HEK293 (cell line): ENCODE measurements around the gene IRS2.

Experiments
- CTCF ChIA-PET: fragments of 350-600 bp; formaldehyde crosslinking; extraction: SDS; loops from one replicate; lab custom pipeline; 2021; ENCODE audit warnings: antibody characterized with exemption; lab: Yijun Ruan, JAX
- POLR2A ChIA-PET: fragments of 300-600 bp; formaldehyde crosslinking; extraction: SDS; loops from one replicate; lab custom pipeline; 2020; ENCODE audit warnings: antibody characterized with exemption, inconsistent platforms; lab: Yijun Ruan, JAX
- H3K27ac ChIP-seq: fragments of 200-500 bp; sonication (Bioruptor generic); 2 replicates; pipeline ENCODE4 v1.5.1; 2014; ENCODE audit warnings: low read depth, low read length, control low read depth, inconsistent platforms; ENCODE audit errors: extremely low read depth
- H3K36me3 ChIP-seq, 2 experiments: fragments of 200-500 bp in 1 of 2; sonication (Bioruptor generic) in 1 of 2; 1 replicate in 1 of 2; 2 replicates in 1 of 2; pipeline ENCODE4 v1.5.1; 2014 to 2017; ENCODE audit warnings: inconsistent platforms in 2 of 2, low read length in 2 of 2; ENCODE audit not compliant: control insufficient read depth in 2 of 2, insufficient read depth in 1 of 2
- H3K4me1 ChIP-seq: fragments of 200-500 bp; sonication (Bioruptor generic); 2 replicates; pipeline ENCODE4 v1.5.1; 2014; ENCODE audit warnings: mild to moderate bottlenecking, low read length, inconsistent platforms; ENCODE audit not compliant: control insufficient read depth, insufficient read depth
- H3K4me3 ChIP-seq: 2 replicates; pipeline ENCODE4 v1.5.1; 2011; ENCODE audit warnings: low read depth, mild to moderate bottlenecking, control low read depth, low read length, moderate library complexity
- H3K9me3 ChIP-seq: fragments of 200-500 bp; sonication (Bioruptor generic); 2 replicates; pipeline ENCODE4 v1.5.1; 2014; ENCODE audit warnings: low read depth, low read length, inconsistent platforms; ENCODE audit not compliant: control insufficient read depth, insufficient read depth
- BCL11A ChIP-seq: fragments of 450-650 bp; formaldehyde crosslinking; IDR thresholded peaks from 2 replicates; pipeline ENCODE4 v1.5.1; 2016; ENCODE audit warnings: low read depth, missing biosample characterization, missing genetic modification characterization
- FEZF1 ChIP-seq: fragments of 450-650 bp; formaldehyde crosslinking; IDR thresholded peaks from 2 replicates; pipeline ENCODE4 v1.5.1; 2016; ENCODE audit warnings: missing biosample characterization, missing genetic modification characterization
- GLIS2 ChIP-seq: fragments of 450-650 bp; formaldehyde crosslinking; IDR thresholded peaks from 2 replicates; pipeline ENCODE4 v1.5.1; 2016; ENCODE audit warnings: missing biosample characterization, missing genetic modification characterization
- HOXA7 ChIP-seq: sonication (generic); formaldehyde crosslinking; IDR thresholded peaks from 2 replicates; pipeline ENCODE4 v1.8.1; 2022; ENCODE audit warnings: missing genetic modification reagents, borderline replicate concordance
- SCRT2 ChIP-seq: fragments of 450-650 bp; formaldehyde crosslinking; IDR thresholded peaks from 2 replicates; pipeline ENCODE4 v1.5.1; 2016; ENCODE audit warnings: missing biosample characterization, missing genetic modification characterization
- SP3 ChIP-seq: fragments of 450-650 bp; formaldehyde crosslinking; IDR thresholded peaks from 2 replicates; pipeline ENCODE4 v1.5.1; 2016; ENCODE audit warnings: missing biosample characterization, missing genetic modification characterization
- ZBTB20 ChIP-seq: fragments of 450-650 bp; formaldehyde crosslinking; IDR thresholded peaks from 2 replicates; pipeline ENCODE4 v1.5.1; 2016; ENCODE audit warnings: missing biosample characterization, missing genetic modification characterization
- ZBTB7A ChIP-seq: fragments of 450-650 bp; formaldehyde crosslinking; IDR thresholded peaks from 2 replicates; pipeline ENCODE4 v1.5.1; 2016; ENCODE audit warnings: low read depth, missing biosample characterization, missing genetic modification characterization
- ZNF112 ChIP-seq: fragments of 450-650 bp; formaldehyde crosslinking; IDR thresholded peaks from 2 replicates; pipeline ENCODE4 v1.5.0; 2017; ENCODE audit warnings: missing biosample characterization, missing genetic modification characterization
- ZNF132 ChIP-seq: fragments of 450-650 bp; formaldehyde crosslinking; IDR thresholded peaks from 2 replicates; pipeline ENCODE4 v1.5.1; 2017; ENCODE audit warnings: missing biosample characterization, missing genetic modification characterization, borderline replicate concordance
- ZNF350 ChIP-seq: fragments of 450-650 bp; formaldehyde crosslinking; IDR thresholded peaks from 2 replicates; pipeline ENCODE4 v1.5.0; 2017; ENCODE audit warnings: missing biosample characterization, mild to moderate bottlenecking, missing genetic modification characterization
- ZNF423 ChIP-seq: fragments of 450-650 bp; formaldehyde crosslinking; IDR thresholded peaks from 2 replicates; pipeline ENCODE4 v1.5.1; 2016; ENCODE audit warnings: missing biosample characterization, missing genetic modification characterization
- ZNF514 ChIP-seq: fragments of 450-650 bp; formaldehyde crosslinking; IDR thresholded peaks from 2 replicates; pipeline ENCODE4 v1.5.1; 2016; ENCODE audit warnings: missing biosample characterization, missing genetic modification characterization
- ZNF530 ChIP-seq: fragments of 450-650 bp; formaldehyde crosslinking; IDR thresholded peaks from 2 replicates; pipeline ENCODE4 v1.5.1; 2016; ENCODE audit warnings: low read depth, missing biosample characterization, missing genetic modification characterization
- ZNF548 ChIP-seq: fragments of 450-650 bp; formaldehyde crosslinking; IDR thresholded peaks from 2 replicates; pipeline ENCODE4 v1.5.1; 2016; ENCODE audit warnings: missing biosample characterization, missing genetic modification characterization
- ZNF600 ChIP-seq: fragments of 450-650 bp; formaldehyde crosslinking; IDR thresholded peaks from 2 replicates; pipeline ENCODE4 v1.5.1; 2016; ENCODE audit warnings: missing biosample characterization, missing genetic modification characterization
- ZNF777 ChIP-seq: fragments of 450-650 bp; formaldehyde crosslinking; IDR thresholded peaks from 2 replicates; pipeline ENCODE4 v1.5.1; 2017; ENCODE audit warnings: missing biosample characterization, missing genetic modification characterization, borderline replicate concordance
- ZSCAN30 ChIP-seq: fragments of 450-650 bp; IDR thresholded peaks from 2 replicates; pipeline ENCODE4 v1.5.1; 2018; ENCODE audit warnings: missing biosample characterization, mild to moderate bottlenecking, missing genetic modification characterization, moderate library complexity
- TF ChIP-seq, protein P1 (sequence below): fragments of 450-650 bp; formaldehyde crosslinking; IDR thresholded peaks from 2 replicates; pipeline ENCODE4 v1.5.1; 2016; ENCODE audit warnings: missing biosample characterization, missing genetic modification characterization
- TF ChIP-seq, protein P2 (sequence below): fragments of 450-650 bp; formaldehyde crosslinking; IDR thresholded peaks from 2 replicates; pipeline ENCODE4 v1.5.1; 2016; ENCODE audit warnings: missing biosample characterization, missing genetic modification characterization
- TF ChIP-seq, protein P3 (sequence below): fragments of 450-650 bp; IDR thresholded peaks from 2 replicates; pipeline ENCODE4 v1.5.1; 2018; ENCODE audit warnings: missing biosample characterization, mild to moderate bottlenecking, missing genetic modification characterization
- TF ChIP-seq, protein P4 (sequence below): fragments of 450-650 bp; formaldehyde crosslinking; IDR thresholded peaks from 2 replicates; pipeline ENCODE4 v1.5.1; 2016; ENCODE audit warnings: missing biosample characterization, missing genetic modification characterization, borderline replicate concordance

Gene IRS2

DNA sequence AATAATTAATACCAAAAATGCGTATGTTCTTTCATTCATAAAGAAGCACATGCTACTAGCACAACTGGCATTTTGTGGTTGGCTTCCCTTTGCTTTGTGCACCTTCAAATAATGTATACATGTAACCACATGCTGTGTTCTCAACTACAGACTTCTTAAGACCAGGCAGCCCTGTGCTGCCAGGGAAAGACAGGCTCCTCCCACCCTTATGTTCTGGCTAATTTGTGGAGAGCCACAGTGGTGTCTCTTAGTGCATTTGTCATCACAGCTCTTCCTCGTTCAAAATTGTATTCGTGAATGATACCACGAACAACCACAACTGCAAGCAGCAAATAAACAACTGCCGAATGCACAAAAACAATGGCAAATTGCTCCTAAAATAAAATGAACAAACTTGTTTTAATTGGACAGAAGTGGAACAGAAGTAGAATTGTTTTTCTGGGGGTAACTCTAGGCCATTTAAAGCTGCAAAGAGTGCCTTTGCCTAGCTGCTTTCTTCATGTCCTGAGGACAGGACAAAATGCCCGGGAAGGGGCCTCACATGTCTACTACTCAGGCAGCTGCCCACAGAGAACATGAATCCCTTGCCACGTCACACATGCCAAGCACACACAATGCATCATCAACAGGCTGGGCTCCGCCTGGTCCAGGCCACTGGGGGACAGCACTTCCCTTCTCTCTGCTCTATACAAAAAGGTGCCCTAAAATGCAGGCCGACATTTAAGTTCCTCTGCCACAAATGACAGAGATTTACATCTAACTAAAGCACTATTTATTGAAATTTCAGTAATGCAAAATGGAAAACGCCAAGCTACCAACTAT is 21.7 kb downstream of the IRS2 start:
- no peak overlapping the region for H3K4me3 ChIP-seq
- TF ChIP-seq SCRT2 (tag by site-specific recombination) (peak; percentile 46), ZBTB7A (tag by site-specific recombination) (no peak)
- TF ChIP-seq, all 188 proteins: peak for 1
- Histone ChIP-seq H3K4me1 (peaks cover 5% of the 10 kb centered on the region; the same call in 1 of the 2 replicates), H3K27ac (no peak overlapping the region), H3K9me3 (no peaks in the 10 kb centered on the region), H3K36me3 (peaks cover 0 to 15% of the 10 kb centered on the region in 2 experiments; a peak in 1 of 3 replicates)
- ChIA-PET CTCF (no interaction called here), POLR2A (no interaction called here)

DNA sequence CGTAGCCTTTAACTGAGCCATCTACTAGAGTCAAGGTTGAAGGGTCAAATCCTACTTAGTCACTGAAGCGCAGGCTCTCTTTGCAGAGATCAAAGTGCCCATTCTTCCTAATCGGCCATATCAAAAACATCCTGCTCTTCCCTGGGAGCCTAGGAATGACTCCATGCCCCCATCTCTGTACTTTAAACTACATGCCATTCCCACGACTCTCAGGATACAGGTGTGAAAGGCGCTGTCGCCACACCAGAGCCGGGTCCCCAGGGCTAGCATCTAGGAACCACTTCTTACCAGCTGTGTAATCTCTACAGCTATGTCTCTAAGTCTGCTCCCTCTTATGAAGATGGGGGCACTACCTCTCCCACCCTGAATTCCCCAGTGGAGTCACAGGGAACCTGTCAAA is 22.3 kb downstream of the IRS2 start:
- POLR2A ChIA-PET = no interaction called here
- no peak for TF ChIP-seq FEZF1 (tag by site-specific recombination)
- TF ChIP-seq ZBTB20 (tag by site-specific recombination) = no peak
- no peak for TF ChIP-seq ZNF548 (tag by site-specific recombination)
- TF ChIP-seq SP3 (tag by site-specific recombination) = no peak
- no peak for TF ChIP-seq ZNF350 (tag by site-specific recombination)
- TF ChIP-seq, protein P1, sequence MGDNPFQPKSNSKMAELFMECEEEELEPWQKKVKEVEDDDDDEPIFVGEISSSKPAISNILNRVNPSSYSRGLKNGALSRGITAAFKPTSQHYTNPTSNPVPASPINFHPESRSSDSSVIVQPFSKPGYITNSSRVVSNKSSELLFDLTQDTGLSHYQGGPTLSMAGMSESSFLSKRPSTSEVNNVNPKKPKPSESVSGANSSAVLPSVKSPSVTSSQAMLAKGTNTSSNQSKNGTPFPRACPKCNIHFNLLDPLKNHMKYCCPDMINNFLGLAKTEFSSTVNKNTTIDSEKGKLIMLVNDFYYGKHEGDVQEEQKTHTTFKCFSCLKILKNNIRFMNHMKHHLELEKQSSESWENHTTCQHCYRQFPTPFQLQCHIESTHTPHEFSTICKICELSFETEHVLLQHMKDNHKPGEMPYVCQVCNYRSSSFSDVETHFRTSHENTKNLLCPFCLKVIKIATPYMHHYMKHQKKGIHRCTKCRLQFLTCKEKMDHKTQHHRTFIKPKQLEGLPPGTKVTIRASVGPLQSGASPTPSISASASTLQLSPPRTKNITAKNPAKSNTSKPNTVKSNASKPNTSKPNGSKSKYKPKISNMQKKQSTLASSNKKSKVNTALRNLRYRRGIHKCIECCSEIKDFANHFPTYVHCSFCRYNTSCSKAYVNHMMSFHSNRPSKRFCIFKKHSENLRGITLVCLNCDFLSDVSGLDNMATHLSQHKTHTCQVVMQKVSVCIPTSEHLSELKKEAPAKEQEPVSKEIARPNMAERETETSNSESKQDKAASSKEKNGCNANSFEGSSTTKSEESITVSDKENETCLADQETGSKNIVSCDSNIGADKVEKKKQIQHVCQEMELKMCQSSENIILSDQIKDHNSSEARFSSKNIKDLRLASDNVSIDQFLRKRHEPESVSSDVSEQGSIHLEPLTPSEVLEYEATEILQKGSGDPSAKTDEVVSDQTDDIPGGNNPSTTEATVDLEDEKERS = no peak
- TF ChIP-seq, protein P2, sequence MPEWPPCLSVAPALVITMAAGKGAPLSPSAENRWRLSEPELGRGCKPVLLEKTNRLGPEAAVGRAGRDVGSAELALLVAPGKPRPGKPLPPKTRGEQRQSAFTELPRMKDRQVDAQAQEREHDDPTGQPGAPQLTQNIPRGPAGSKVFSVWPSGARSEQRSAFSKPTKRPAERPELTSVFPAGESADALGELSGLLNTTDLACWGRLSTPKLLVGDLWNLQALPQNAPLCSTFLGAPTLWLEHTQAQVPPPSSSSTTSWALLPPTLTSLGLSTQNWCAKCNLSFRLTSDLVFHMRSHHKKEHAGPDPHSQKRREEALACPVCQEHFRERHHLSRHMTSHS (tag by site-specific recombination) = no peak
- TF ChIP-seq, all 188 proteins: peak for 0
- Histone ChIP-seq H3K4me3 (no peak overlapping the region), H3K4me1 (peaks cover 5% of the 10 kb centered on the region; the same call in 1 of the 2 replicates), H3K27ac (no peak overlapping the region), H3K9me3 (no peaks in the 10 kb centered on the region), H3K36me3 (peaks cover 0 to 12% of the 10 kb centered on the region in 2 experiments; a peak in 1 of 3 replicates)
- CTCF ChIA-PET = no interaction called here

DNA sequence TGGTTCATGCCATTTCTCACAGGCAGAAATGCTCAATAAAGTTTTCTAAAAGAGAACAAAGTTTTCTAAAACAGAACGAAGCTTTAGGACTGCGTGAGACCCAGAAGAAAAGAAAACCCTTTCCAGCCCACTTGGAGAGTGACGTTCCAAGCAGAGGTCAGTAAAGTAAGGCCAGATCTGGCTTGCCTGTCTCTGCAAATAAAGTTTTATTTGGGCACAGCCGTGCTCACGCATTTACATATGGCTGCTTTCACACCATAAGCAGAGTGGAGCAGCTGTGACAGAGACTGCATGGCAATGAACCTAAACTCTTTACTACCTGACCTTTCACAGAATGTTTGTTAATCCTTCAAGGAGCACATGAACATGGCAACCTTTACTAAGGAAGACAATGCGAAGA is 23.6 kb downstream of the IRS2 start:
- CTCF ChIA-PET = interaction anchor here (0.7 kb wide), 1 partner anchor 311 kb away, joined by 3 read pairs; no protein-coding TSS in a partner anchor
- POLR2A ChIA-PET = no interaction called here
- H3K27ac ChIP-seq = no peak overlapping the region
- H3K36me3 ChIP-seq = peaks cover 0 to 9% of the 10 kb centered on the region in 2 experiments; a peak in 1 of 3 replicates
- H3K4me1 ChIP-seq = peaks cover 5% of the 10 kb centered on the region; the same call in 1 of the 2 replicates
- no peak overlapping the region for H3K4me3 ChIP-seq
- no peaks in the 10 kb centered on the region for H3K9me3 ChIP-seq
- TF ChIP-seq ZNF600 (tag by site-specific recombination) (no peak), GLIS2 (tag by site-specific recombination) (no peak), ZBTB7A (tag by site-specific recombination) (no peak), HOXA7 (CRISPR knock-in tag) (no peak), ZNF423 (tag by site-specific recombination) (no peak), ZNF530 (no peak), BCL11A (no peak), ZSCAN30 (tag by site-specific recombination) (no peak), ZNF777 (no peak), ZNF514 (no peak), ZNF112 (tag by site-specific recombination) (no peak), ZNF132 (tag by site-specific recombination) (no peak)
- TF ChIP-seq, protein P3, sequence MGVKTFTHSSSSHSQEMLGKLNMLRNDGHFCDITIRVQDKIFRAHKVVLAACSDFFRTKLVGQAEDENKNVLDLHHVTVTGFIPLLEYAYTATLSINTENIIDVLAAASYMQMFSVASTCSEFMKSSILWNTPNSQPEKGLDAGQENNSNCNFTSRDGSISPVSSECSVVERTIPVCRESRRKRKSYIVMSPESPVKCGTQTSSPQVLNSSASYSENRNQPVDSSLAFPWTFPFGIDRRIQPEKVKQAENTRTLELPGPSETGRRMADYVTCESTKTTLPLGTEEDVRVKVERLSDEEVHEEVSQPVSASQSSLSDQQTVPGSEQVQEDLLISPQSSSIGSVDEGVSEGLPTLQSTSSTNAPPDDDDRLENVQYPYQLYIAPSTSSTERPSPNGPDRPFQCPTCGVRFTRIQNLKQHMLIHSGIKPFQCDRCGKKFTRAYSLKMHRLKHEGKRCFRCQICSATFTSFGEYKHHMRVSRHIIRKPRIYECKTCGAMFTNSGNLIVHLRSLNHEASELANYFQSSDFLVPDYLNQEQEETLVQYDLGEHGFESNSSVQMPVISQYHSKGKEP (tag by site-specific recombination) = no peak
- TF ChIP-seq, protein P4, sequence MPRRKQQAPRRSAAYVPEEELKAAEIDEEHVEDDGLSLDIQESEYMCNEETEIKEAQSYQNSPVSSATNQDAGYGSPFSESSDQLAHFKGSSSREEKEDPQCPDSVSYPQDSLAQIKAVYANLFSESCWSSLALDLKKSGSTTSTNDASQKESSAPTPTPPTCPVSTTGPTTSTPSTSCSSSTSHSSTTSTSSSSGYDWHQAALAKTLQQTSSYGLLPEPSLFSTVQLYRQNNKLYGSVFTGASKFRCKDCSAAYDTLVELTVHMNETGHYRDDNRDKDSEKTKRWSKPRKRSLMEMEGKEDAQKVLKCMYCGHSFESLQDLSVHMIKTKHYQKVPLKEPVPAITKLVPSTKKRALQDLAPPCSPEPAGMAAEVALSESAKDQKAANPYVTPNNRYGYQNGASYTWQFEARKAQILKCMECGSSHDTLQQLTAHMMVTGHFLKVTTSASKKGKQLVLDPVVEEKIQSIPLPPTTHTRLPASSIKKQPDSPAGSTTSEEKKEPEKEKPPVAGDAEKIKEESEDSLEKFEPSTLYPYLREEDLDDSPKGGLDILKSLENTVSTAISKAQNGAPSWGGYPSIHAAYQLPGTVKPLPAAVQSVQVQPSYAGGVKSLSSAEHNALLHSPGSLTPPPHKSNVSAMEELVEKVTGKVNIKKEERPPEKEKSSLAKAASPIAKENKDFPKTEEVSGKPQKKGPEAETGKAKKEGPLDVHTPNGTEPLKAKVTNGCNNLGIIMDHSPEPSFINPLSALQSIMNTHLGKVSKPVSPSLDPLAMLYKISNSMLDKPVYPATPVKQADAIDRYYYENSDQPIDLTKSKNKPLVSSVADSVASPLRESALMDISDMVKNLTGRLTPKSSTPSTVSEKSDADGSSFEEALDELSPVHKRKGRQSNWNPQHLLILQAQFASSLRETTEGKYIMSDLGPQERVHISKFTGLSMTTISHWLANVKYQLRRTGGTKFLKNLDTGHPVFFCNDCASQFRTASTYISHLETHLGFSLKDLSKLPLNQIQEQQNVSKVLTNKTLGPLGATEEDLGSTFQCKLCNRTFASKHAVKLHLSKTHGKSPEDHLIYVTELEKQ (tag by site-specific recombination) = no peak
